DOHH2 (cell line): ENCODE data around the gene SAMD14.

Experiments
- H3F3A ChIP-seq: fragments of 200-600 bp; sonication (generic), shearing (Covaris generic); 2 replicates; pipeline ENCODE4 v1.6.0; 2016; ENCODE audit warnings: antibody characterized with exemption, mild to moderate bottlenecking; ENCODE audit not compliant: control insufficient read depth, insufficient read depth
- H3K27ac ChIP-seq: fragments of 200-600 bp; sonication (generic); 2 replicates; pipeline ENCODE4 v1.5.1; 2014; ENCODE audit warnings: low read depth, mild to moderate bottlenecking, low read length, moderate library complexity
- H3K27me3 ChIP-seq: fragments of 200-600 bp; sonication (generic); 2 replicates; pipeline ENCODE4 v1.6.1; 2014; ENCODE audit warnings: mild to moderate bottlenecking, low read length, mixed read lengths; ENCODE audit not compliant: control insufficient read depth
- H3K36me3 ChIP-seq: fragments of 200-600 bp; sonication (generic); 2 replicates; pipeline ENCODE4 v1.6.1; 2014; ENCODE audit warnings: mild to moderate bottlenecking, low read length, moderate library complexity, mixed read lengths; ENCODE audit not compliant: control insufficient read depth
- H3K4me1 ChIP-seq: fragments of 200-600 bp; sonication (generic); 2 replicates; pipeline ENCODE4 v1.6.1; 2014; ENCODE audit warnings: mild to moderate bottlenecking, low read length, mixed read lengths; ENCODE audit not compliant: control insufficient read depth
- H3K4me2 ChIP-seq: fragments of 200-600 bp; sonication (generic); 2 replicates; pipeline ENCODE4 v1.6.0; 2014; ENCODE audit warnings: mild to moderate bottlenecking, low read length, moderate library complexity
- H3K4me3 ChIP-seq: fragments of 200-600 bp; sonication (generic); 2 replicates; pipeline ENCODE4 v1.5.1; 2014; ENCODE audit warnings: mild to moderate bottlenecking, low read length, mixed read lengths
- H3K79me2 ChIP-seq: fragments of 200-600 bp; sonication (generic); 2 replicates; pipeline ENCODE4 v1.6.1; 2014; ENCODE audit warnings: mild to moderate bottlenecking, low read length, mixed read lengths; ENCODE audit not compliant: control insufficient read depth
- H3K9me2 ChIP-seq: fragments of 200-600 bp; sonication (generic); replicated peaks from 2 replicates; pipeline ENCODE4 v1.6.1; 2014; ENCODE audit warnings: mild to moderate bottlenecking, low read length, mixed read lengths; ENCODE audit not compliant: control insufficient read depth
- H3K9me3 ChIP-seq: fragments of 200-600 bp; sonication (generic); 2 replicates; pipeline ENCODE4 v1.6.1; 2014; ENCODE audit warnings: antibody characterized with exemption, low read length, mixed read lengths; ENCODE audit not compliant: control insufficient read depth, insufficient read depth
- H4K20me1 ChIP-seq: fragments of 200-600 bp; sonication (generic); 2 replicates; pipeline ENCODE4 v1.6.0; 2014; ENCODE audit warnings: low read depth, mild to moderate bottlenecking, antibody characterized with exemption, low read length, moderate library complexity; ENCODE audit not compliant: control insufficient read depth, insufficient read depth
- EZH2phosphoT487 ChIP-seq: fragments of 200-600 bp; sonication (generic); IDR thresholded peaks from 2 replicates; pipeline ENCODE4 v1.6.1; 2017; ENCODE audit warnings: borderline replicate concordance, mild to moderate bottlenecking, antibody characterized with exemption, low read length, moderate library complexity, mixed read lengths
- TF ChIP-seq, protein P1 (sequence below): fragments of 200-600 bp; sonication (generic); IDR thresholded peaks from one replicate; pipeline ENCODE4 v1.5.1; 2014; ENCODE audit warnings: antibody characterized with exemption, mild to moderate bottlenecking, low read depth, low read length; ENCODE audit not compliant: poor library complexity, severe bottlenecking

The SAMD14 gene

DNA sequence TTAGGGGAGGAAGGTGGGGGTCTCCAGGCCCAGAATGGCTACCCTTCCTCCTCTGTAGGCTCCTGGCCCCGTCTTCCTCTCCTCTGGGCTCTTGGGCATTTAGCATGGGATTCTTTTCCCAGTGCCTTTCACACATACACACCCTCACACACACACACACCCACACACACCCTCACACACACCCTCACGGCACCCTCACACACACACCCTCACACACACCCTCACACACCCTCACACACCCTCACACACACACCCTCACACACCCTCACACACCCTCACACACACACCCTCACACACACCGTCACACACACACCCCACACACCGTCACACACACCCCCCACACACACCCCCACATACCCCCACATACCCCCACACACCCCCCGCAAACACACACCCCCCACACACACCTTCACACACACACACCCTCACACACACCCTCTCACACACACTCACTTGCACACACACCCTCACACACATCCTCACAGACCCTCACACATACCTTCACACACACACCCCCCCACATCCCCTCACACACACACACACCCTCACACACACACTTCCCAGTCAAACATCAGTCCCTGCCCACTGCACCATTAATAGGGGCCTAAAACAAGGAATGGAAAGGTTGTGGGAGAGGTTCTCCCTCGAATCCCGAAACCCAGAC lies 36.7 kb upstream of the SAMD14 start:
- Histone ChIP-seq H3K27me3 (peaks cover 32% of the 10 kb centered on the region), H3K4me1 (peaks cover 19% of the 10 kb centered on the region), H3K79me2 (no peaks in the 10 kb centered on the region), H4K20me1 (no peaks in the 10 kb centered on the region), H3K9me3 (no peaks in the 10 kb centered on the region), H3K27ac (no peak overlapping the region), H3K36me3 (no peaks in the 10 kb centered on the region), H3K4me3 (no peak overlapping the region), H3K4me2 (no peak overlapping the region), H3F3A (no peaks in the 10 kb centered on the region), H3K9me2 (no peaks in the 10 kb centered on the region)
- TF ChIP-seq EZH2phosphoT487: no peak
- TF ChIP-seq, protein P1, sequence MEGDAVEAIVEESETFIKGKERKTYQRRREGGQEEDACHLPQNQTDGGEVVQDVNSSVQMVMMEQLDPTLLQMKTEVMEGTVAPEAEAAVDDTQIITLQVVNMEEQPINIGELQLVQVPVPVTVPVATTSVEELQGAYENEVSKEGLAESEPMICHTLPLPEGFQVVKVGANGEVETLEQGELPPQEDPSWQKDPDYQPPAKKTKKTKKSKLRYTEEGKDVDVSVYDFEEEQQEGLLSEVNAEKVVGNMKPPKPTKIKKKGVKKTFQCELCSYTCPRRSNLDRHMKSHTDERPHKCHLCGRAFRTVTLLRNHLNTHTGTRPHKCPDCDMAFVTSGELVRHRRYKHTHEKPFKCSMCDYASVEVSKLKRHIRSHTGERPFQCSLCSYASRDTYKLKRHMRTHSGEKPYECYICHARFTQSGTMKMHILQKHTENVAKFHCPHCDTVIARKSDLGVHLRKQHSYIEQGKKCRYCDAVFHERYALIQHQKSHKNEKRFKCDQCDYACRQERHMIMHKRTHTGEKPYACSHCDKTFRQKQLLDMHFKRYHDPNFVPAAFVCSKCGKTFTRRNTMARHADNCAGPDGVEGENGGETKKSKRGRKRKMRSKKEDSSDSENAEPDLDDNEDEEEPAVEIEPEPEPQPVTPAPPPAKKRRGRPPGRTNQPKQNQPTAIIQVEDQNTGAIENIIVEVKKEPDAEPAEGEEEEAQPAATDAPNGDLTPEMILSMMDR: no peak

DNA sequence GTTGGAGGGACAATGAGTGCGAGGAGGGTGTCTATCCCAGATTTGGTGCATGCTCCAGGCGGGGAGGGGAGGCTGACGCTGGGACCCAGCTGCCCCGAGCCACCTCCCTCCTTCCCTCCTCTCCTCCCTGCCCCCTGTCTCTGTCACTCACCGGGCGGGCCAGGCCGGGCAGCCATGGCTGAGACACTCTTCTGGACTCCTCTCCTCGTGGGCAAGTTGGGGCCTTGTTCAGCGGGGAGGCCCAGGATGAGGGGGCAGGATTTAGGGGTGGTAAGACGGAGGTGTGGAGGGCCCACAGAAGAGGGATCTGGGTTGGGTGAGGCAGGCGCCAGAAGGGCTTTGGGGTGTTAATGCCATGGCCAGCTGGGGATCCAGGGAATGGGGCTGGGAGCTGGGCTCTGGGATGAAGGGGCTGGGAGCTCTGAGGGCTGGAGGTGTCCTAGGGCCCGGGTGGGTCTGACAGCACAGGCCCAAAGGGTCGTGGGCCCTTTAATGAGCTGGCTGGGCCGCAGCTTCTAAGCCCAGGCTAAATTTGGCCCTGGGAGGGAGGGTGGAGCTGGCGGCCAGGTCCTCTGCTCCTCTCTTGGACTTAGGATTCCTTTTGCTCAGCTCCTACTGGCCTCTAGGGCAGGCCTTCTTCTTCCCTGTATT lies 36.0 kb upstream of the SAMD14 start, which contains the start of gene SGCA:
TSS of gene SGCA (plus strand) at position 139 of the 651 bp plus-strand sequence. CDS start at position 175, 36 bp downstream.
- Histone ChIP-seq H3K36me3 (no peaks in the 10 kb centered on the region), H3K4me3 (no peak within 1 kb of the TSS), H3K79me2 (no peaks in the 10 kb centered on the region), H3K4me1 (peaks cover 24% of the 10 kb centered on the region), H3K4me2 (no peak within 1 kb of the TSS), H3K9me2 (no peaks in the 10 kb centered on the region), H3K9me3 (no peaks in the 10 kb centered on the region), H3F3A (no peaks in the 10 kb centered on the region), H3K27ac (no peak within 1 kb of the TSS), H3K27me3 (peaks cover 31% of the 10 kb centered on the region), H4K20me1 (no peaks in the 10 kb centered on the region)
- TF ChIP-seq EZH2phosphoT487: no peak
- TF ChIP-seq, protein P1: no peak

DNA sequence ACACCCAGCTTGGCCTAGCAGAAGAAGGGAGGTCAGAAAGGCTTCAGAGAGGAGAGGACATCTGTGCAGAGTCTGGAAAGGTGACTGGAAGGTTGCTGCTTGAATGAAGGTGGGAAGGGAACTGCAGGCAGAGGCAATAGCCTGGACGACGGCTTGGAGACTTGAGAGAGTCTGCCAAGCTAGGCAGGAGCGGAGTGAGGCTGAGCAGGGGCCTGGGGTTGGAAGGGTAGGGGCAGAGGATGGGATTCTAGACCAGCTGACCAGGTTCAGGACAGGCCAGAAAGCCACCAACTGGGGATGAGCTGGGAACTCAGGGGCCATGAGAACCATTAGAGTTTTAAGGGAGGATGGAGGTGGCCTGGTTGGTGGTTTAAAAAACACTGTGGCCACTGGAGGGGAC lies 35.5 kb upstream of the SAMD14 start:
- H3K79me2 ChIP-seq: no peaks in the 10 kb centered on the region
- H3K4me2 ChIP-seq: no peak overlapping the region
- H3K27ac ChIP-seq: no peak overlapping the region
- no peaks in the 10 kb centered on the region for H3K9me2 ChIP-seq
- H3K27me3 ChIP-seq: peaks cover 32% of the 10 kb centered on the region
- peaks cover 29% of the 10 kb centered on the region for H3K4me1 ChIP-seq
- no peaks in the 10 kb centered on the region for H3K36me3 ChIP-seq
- no peaks in the 10 kb centered on the region for H4K20me1 ChIP-seq
- TF ChIP-seq, protein P1: no peak
- TF ChIP-seq EZH2phosphoT487: no peak
- H3K4me3 ChIP-seq: no peak overlapping the region
- H3F3A ChIP-seq: no peaks in the 10 kb centered on the region
- no peaks in the 10 kb centered on the region for H3K9me3 ChIP-seq
